NCI-H82 treated with DMSO at 0.1 percent for 48 hours (cell line): ENCODE measurements around the gene TMEM150A.
A peak's percentile ranks its signal among the peaks of the same experiment; 100 is the strongest.
"Not testable (repeated sequence)": the region's sequence is repeated elsewhere in the genome, so short reads cannot be mapped to it uniquely, and the experiment has no call there.

ENCODE experiments used
- DNase-seq: peaks from one replicate; lab custom pipeline; 2025; ENCODE audit not compliant: unreplicated experiment; lab: John Stamatoyannopoulos, UW

Gene TMEM150A

GRCh38 chr2:85613717-85614515, 11.4 kb upstream of the TMEM150A start:
- peak; percentile 26 for DNase-seq

GRCh38 chr2:85611705-85612587, 9.4 kb upstream of the TMEM150A start, which contains the start of gene C2orf68:
C2orf68 (minus strand) TSS chr2:85612066; CDS start chr2:85611984, 82 bp downstream.
- peak; percentile 80 for DNase-seq

DNA sequence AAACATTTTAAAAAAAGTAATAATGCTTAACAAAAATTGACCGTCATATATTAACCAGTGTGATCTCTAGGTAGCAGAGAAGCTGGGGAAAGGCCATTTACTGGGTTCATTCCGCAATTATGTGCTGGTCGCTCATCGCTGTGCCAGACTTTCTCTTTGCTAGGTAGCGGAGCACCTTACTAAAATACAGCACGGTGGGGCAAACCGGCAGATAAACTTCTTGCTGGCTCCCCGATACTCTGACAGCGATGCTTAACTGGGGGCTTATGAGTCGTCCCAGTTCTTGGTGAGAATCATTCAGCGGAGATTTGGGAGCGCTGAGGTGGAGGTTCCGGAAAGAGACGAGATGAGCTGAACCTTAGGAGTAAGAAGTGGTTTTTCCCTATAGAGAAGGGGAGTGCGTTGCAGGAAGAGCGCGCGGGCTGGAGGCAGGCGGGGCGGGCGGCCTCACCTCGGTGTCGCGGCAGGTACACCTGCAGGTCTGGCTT, 8.8 kb upstream of the TMEM150A start:
- peak; percentile 8 for DNase-seq

GRCh38 chr2:85607268-85608215, 5.0 kb upstream of the TMEM150A start:
- DNase-seq = no peak

- no peak for DNase-seq
Observed at GRCh38 chr2:85606116-85606455, 3.6 kb upstream of the TMEM150A start.

DNA sequence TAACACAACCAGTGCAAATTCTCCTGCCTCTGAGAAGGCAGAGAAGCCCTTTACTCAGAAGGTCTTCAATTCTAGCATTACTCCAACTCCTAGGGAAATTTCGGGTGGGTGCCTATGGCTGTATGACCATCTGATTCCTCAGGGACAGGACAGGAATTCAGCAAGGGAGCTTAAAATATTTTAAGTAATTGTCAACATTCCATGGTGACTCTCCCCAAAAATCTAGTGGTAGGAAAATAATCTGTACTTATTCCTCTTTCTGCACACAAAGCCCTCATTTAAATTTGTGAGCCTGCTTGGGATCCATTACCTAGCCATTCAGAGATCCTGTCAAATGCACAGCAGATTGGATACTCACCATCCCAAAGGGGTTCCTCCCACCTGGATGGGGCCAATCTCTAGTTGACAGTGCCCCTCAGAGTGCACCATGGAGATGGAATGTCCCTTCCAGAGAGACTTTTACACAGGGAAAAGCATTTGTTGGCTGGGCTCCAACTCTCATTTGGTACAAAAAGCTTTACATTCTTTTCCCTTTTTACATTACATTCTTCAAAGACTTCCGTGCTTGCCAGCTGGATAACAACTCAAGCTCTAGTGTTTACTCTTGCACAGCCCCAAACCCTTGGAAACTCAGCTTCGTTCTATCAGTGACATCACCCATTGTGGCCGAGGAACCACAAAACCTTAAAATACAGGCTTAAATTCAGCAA, 3.1 kb upstream of the TMEM150A start:
- no peak for DNase-seq

- DNase-seq = no peak
Observed at GRCh38 chr2:85604568-85605339, 2.3 kb upstream of the TMEM150A start.

GRCh38 chr2:85604133-85604444, 1.6 kb upstream of the TMEM150A start:
- DNase-seq = not testable (repeated sequence)

DNA sequence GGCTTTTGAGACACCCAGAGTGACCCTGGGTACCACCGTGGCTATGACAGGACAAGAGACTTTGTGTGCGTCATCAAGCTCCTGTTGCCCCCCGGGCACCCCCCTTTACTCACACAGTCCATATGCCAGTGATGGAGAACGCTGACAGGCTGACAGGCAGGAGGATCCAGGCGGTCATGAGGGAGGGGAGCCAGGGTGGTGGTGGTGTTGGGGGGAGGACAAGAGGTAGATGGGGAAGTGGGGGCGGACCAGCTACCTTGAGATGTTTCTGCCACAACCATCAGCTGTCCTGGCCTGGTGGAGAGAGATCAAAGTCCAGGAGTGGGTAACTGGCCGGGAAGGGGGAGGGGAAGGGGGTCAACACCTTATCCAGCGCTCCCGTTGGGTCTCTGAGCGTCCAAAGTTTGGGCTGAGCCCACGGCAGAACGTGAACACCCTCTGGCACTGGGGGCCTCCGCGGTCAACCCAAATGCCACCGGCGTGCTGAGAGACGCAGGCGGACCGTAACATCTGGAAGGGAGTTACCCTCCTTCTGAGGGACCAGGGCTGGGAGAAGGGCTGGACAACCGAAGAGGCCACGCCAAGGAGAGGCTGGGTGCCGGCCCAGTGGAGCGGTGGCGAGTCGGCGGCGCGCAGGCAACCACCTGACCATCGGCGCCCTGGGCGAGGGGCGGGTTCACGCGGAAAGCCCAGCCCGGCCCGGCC, 575 bp downstream of the TMEM150A start:
- DNase-seq = no peak

DNA sequence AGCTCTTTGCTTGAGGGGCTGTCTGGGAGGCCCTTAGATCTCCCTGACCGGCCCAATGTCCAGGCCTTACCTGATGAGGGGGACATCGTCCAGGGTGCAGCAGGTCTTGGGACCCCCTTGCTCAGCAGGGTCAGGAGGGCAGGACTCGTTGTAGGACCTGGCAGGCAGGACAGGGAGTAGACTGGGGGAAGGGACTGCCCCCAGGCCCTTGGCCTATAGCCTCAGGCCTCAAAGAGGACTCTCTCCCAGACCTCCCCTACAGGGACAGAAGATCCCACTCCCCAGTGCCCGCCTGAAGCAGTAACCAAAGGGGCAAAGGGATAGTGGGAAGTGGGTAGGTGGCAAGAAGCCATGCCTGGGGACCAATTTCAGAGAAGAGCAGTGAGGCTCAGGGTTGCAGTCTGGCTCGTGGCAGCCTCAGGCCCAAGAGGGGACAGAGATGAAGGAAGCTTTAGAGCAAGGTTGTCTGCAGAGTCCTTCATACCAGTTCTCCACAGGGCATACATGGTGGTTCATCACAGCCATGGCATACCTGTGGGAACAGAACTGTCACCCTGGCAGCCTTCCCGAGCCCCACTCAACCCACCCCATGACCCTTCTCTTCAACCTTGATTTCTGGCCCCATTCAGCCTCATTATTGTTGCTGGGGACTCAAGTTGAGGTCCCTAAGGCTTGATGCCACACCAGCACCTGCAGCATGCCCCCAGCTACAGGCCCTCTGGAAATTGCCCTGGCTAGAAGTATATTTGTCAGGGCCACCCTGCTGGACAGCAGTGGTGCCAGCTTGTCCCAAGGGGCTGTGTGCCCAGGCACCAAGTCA, 1.3 kb downstream of the TMEM150A start:
- DNase-seq = no peak

GRCh38 chr2:85600235-85600575, 2.3 kb downstream of the TMEM150A start:
- no peak for DNase-seq

GRCh38 chr2:85599468-85600234, 2.8 kb downstream of the TMEM150A start:
- DNase-seq = no peak

DNA sequence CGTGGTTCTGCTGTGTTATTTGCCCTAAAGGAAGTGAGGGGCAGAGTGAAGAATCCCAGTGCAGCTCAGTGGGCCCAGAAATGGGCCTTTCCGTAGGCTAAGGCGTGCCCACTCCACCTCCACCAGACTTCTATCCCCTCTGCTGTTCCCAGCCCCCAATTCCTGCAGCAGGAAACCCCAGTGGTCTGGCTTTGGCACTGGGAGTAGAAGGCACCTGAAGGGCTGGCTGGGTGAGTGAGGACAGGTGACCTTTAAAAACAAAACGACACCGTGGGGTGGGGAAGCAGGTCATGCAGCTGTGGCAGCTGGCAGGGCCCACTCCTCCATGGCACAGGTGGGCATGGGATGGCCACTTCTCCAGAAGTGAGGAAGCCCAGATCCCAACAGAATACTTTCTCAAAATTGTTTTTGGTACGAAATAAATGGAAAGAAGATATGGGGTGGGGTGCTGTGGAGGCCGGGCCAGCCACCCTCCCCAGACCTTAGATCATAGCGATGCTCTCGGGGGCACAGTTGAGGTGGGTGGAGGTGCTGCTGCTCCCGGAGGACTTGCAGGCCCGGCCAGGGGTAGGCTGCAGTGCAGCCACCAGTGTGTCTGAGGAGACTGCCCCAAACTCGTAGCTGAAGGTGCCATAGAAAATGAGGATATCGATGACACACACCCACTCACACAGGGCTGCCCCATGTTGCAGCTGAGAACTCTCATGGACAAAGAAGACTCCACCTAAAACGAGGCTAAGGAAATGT, 3.7 kb downstream of the TMEM150A start:
- no peak for DNase-seq

GRCh38 chr2:85597241-85597640, 5.3 kb downstream of the TMEM150A start:
- DNase-seq = no peak

DNA sequence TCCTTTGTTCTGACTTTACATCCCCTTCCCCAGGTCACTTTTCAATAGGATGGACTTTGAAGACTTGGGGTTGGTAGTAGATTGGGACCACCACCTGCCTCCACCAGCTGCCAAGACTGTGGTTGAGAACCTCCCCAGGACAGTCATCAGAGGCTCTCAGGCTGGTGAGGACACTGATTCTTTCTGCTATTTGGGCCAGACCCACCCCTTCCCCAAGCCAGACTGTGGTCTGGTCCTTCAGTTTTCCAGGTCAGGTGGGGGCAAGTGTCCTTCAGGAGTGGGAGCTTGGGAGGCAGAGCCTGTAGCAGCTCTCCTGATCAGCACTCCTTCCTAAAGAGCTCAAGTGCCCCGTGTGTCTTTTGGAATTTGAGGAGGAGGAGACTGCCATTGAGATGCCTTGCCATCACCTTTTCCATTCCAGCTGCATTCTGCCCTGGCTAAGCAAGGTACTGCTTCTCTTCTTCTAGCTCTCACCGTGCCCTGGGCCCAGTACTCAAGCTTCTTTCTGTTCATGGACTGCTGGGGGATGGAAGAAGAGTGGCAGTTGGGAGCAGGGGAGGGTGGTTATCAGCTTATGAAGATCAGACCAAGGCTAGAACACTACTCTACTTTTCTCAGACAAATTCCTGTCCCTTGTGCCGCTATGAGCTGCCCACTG, 5.9 kb downstream of the TMEM150A start:
- DNase-seq = no peak

GRCh38 chr2:85596026-85596333, 6.5 kb downstream of the TMEM150A start:
- DNase-seq = no peak
